HG03439 (cell line): ENCODE data around the gene SYNPO2L.
"Not testable (repeated sequence)": the region's sequence is repeated elsewhere in the genome, so short reads cannot be mapped to it uniquely, and the experiment has no call there.

Experiments
- ATAC-seq: cut with Tn5 transposase; IDR thresholded peaks from one replicate; pipeline ENCODE4 v1.9.1; 2021; ENCODE audit warnings: mild to moderate bottlenecking, moderate library complexity; ENCODE audit not compliant: unreplicated experiment

Gene SYNPO2L

GRCh38 chr10:73620974-73621373 is 34.9 kb downstream of the SYNPO2L start:
- not testable (repeated sequence) for ATAC-seq

- not testable (repeated sequence) for ATAC-seq
Observed at GRCh38 chr10:73617143-73617542, 38.7 kb downstream of the SYNPO2L start.

GRCh38 chr10:73614720-73615119 is 41.1 kb downstream of the SYNPO2L start:
- ATAC-seq, result no peak

- no peak for ATAC-seq
Observed at GRCh38 chr10:73609116-73609515, 46.7 kb downstream of the SYNPO2L start.

- ATAC-seq, result no peak
Observed at GRCh38 chr10:73601486-73601921, 54.3 kb downstream of the SYNPO2L start.

GRCh38 chr10:73597346-73597745 is 58.5 kb downstream of the SYNPO2L start:
- no peak for ATAC-seq
